MM.1S (cell line): ENCODE results near the gene TUBGCP3.
"Not testable (repeated sequence)": the region's sequence is repeated elsewhere in the genome, so short reads cannot be mapped to it uniquely, and the experiment has no call there.

Experiments
- EZH2 ChIP-seq: fragments of 300-600 bp; sonication (generic); optimal IDR thresholded peaks from 2 replicates; pipeline ENCODE3; 2017; ENCODE audit warnings: low read depth, mild to moderate bottlenecking, antibody characterized with exemption, low read length, mixed read lengths
- EZH2phosphoT487 ChIP-seq: fragments of 300-600 bp; sonication (generic); IDR thresholded peaks from 2 replicates; pipeline ENCODE4 v1.6.1; 2018; ENCODE audit warnings: antibody characterized with exemption, low read length
- TF ChIP-seq, protein P1 (sequence below): fragments of 300-600 bp; sonication (generic); IDR thresholded peaks from 2 replicates; pipeline ENCODE4 v1.5.1; 2016; ENCODE audit warnings: antibody characterized with exemption, low read length, mixed read lengths

DNA sequence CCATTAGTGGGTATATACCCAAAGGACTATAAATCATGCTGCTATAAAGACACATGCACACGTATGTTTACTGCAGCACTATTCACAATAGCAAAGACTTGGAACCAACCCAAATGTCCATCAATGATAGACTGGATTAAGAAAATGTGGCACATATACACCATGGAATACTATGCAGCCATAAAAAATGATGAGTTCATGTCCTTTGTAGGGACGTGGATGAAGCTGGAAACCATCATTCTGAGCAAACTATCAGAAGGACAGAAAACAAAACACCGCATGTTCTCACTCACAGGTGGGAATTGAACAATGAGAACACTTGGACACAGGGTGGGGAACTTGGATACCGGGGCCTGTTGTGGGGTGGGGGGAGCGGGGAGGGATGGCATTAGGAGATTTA, 39.0 kb downstream of the TUBGCP3 start:
- TF ChIP-seq, protein P1, sequence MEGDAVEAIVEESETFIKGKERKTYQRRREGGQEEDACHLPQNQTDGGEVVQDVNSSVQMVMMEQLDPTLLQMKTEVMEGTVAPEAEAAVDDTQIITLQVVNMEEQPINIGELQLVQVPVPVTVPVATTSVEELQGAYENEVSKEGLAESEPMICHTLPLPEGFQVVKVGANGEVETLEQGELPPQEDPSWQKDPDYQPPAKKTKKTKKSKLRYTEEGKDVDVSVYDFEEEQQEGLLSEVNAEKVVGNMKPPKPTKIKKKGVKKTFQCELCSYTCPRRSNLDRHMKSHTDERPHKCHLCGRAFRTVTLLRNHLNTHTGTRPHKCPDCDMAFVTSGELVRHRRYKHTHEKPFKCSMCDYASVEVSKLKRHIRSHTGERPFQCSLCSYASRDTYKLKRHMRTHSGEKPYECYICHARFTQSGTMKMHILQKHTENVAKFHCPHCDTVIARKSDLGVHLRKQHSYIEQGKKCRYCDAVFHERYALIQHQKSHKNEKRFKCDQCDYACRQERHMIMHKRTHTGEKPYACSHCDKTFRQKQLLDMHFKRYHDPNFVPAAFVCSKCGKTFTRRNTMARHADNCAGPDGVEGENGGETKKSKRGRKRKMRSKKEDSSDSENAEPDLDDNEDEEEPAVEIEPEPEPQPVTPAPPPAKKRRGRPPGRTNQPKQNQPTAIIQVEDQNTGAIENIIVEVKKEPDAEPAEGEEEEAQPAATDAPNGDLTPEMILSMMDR = not testable (repeated sequence)
- not testable (repeated sequence) for TF ChIP-seq EZH2, EZH2phosphoT487
